Measurements from ENCODE around the gene MEGF8.

MEGF8 gene

GRCh38 chr19:42325308-42325895 is at the start of gene MEGF8:
MEGF8 (plus strand) TSS chr19:42325635; CDS start chr19:42326244, 609 bp downstream.
- DNase-seq (ENCODE audit: low read depth in 2 of 2) = peak; percentile 96

DNA sequence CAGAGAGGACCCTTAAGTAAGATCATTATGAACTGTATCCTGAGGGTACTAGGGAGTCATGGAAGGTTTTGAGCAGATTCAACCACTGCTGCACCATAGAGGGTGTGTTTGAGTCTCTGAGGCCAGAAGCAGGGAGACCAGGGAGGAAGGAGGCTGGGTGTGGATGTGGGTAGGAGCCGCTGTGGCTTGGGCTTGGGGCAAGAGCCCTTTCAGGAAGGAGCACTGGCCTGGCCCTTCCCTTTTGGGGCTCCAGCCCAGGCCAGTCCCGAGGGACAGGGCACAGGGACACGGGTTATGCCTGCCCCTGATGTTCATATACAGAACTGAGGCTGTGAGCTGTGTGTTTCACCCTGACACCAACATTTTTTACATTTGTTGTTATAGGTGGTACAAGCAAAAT is 49.2 kb upstream of the MEGF8 start:
- DNase-seq (ENCODE audit: low read depth in 2 of 2) = no peak

DNA sequence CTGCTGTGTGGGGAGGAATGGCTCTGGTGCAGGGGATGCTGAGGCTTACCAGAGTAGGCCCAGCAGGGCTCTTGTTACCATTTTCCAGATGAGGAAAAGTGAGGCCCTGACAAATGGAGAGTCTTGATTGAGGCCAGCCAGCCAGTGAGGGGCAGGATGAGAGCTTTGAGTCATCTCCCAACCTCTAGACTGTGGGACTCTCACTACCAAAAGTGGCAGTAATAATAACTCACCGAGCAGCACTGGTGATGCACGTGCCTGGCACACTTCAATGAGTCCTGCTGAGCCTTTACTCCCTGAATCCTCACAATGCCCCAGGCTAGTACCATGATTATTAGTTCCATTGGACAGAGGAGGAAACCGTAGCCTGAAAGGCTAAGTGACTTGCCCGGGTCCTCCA is 48.6 kb upstream of the MEGF8 start:
- no peak for DNase-seq (ENCODE audit: low read depth in 2 of 2)

DNA sequence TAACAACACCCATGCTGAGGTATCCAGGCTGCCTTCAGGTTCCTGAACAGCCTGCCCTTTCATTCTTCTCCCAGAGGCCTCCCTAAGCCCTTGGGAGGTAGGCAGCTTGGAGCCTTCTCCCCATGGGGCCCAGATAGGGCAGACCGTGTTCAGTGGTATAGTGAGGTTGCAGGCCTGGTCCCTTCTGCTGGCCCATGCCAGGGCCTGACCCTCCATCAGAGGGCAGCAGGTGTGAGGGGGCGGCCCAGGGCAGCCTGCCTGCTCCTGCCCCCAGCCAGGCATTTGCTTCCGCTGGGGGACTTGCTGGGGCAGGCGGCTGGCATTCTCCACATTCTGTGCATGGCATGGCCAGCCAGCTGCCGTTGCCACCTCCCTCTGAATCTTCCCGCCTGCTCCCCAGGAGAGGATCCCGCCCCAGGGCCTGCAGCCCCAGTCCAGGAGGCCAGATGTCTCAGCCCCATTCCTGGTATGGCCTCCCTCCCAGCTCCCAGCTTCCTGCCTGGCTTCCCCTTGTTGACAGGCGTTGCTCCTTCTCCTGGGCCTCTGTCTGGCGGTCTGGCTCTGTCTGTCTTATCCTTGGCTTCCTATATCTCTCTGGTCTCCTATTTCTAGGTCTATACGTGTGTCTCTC is 47.5 kb upstream of the MEGF8 start:
- no peak for DNase-seq (ENCODE audit: low read depth in 2 of 2)

- DNase-seq (ENCODE audit: low read depth in 2 of 2) = no peak
Measured at GRCh38 chr19:42278452-42279154, 46.8 kb upstream of the MEGF8 start.

DNA sequence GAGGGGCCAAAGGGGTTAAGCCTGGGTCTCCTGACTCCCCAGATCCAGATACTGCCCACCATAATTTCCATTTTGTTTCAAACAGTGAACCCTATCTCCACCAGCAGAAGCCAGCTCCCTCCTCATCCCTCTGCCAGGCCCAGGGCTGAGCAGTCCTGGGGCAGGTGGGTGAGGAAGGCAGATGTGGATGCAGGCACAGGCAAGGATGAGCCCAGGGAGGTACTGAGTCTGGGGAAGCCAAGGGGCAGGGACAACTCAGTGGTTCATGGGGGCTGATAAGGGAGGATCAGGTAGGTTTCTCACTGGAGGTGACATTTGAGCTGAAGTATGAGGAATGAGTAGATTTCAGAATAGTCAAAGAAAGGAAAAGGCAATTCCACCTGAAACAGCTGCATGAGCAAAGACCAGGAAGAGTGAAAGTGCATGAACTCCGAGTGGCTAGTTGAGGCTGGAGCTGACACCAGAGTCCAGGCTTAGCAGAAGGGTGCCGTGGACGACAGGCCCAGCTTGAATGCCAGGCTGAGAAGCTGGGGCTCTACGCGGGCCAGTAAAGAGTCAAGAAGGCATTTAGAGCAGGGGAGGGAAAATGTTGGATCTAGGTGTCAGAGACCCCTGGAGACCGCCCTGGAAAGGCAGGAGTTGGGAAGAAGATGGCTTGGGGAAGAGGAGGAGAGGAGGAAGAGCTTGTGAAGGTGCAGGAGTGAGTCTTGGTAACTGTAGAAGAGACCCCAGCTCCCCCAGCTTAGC is 46.1 kb upstream of the MEGF8 start:
- no peak for DNase-seq (ENCODE audit: low read depth in 2 of 2)

DNA sequence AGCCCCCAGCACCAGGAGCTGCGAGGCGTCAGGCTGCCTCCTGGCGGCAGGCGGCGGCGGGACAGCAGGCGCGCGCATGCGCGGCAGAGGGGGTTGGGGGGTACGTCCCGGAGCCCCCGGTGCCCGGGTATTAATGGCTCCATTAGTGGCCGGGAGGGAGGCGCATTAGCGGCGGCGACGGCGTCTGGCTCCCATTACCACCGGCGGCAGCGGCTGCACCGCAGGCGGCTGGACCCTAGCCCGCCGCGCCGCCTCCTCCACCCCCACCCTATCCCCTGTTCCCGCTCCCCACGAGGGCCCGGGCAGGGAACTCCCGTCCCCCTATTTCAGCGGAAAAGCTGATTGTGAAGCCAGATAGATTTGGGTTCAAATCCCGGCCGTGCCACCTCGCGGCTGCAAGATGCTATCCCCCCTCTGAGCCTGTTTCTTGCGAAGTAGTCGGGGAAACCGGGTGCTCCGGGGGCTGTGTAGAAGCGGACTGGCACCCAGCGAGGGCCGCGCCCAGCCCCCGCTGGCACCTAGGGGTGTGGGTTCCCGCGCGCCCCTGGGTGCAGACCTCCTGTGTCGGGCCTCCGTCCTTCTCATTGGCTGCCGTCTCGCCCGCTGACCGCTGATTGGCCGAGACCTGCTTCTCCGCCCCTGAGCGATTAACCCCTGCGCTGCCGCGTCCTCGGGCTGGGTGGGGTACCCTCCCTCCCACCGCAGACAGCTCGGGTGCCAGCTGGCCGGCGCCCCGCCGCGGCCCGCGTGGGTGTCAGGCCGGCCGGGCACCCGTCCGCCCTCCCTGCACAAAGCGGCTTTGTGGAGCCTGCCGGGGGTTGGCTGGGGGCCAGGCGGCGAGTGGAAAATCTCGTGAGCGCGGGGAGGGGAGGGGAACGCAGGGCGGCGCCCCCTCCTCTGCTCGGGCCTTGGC is 45.3 kb upstream of the MEGF8 start:
- peak; percentile 85 to 86 for DNase-seq (ENCODE audit: low read depth in 2 of 2)

GRCh38 chr19:42280815-42281145 is 44.7 kb upstream of the MEGF8 start:
- DNase-seq (ENCODE audit: low read depth in 2 of 2) = no peak

DNA sequence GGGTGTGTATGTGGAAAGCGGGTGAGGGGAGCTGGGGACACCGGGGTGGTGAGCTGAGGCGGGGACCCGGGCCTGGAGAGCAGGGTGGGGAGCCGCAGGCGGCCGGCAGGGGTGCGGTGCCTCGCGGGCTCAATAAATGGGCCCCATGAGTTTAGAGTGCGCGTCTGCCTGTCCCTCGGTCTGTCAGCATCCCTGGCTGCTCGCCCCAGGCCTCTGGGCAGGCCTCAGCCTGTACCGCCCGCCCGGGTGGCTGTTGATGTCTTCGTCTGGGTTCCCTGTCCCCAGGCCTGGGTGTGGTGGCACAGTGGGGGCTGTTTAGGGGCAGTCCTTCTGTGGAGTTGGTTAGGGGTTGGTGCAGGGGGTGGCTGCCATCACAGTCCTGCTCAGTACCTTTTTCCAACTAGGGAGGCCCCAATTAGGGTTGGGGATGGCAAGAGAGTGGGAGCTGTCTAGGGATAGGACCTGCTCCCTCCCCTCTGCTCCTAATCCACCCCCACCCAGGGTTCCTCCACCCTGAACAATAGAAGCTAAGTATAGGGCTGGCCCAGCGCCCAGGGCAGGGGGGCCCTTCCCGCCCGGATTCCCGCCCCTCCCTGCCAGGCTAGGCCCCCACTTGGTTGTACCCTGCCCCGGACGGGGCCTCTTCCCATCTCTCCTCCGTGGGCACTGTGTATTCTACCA is 44.1 kb upstream of the MEGF8 start:
- no peak for DNase-seq (ENCODE audit: low read depth in 2 of 2)

DNA sequence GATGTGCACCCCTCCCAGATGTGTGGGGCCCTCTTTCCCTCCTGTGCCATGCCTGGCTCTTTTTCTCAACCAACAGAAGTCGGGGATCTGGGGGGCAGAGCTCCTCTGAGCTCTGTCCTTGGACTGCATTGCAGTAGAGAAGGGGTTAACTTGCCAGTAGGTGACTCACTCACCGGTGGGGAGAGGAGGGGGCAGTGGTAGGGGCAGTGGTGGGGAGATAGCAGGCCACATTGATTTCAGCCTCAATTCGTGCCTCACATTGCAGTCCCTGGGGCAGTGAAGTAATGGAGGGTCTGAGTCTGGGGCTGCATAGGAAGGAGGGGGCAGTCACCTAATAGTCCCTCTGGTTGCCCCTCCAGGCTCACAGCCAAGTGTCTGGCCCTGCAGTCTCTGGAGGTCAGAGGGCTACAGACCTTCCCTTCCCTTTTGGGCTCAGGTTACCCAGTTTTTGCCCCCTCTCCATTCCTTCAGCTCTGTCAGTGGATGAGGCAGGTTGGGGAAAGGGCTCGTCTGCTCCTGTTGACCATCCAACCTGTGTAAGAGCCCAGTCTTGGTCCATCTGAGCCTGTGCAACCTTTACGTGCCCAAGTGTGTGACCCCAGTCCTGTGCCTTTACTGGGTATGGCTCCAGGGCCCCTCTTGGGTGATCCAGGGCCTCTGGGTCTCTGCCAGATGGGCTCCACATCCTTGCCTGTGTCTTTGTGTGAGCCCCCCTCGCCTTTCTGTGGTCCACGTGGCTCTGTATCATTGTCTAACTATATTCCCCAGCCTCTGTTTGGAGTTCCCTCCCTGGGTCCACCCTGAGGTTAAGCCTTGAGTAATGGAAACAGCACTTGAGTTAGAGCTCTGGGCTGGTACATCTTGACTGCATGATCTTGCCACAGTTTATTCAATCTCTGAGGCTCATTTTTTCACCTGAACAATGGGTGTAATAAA is 43.3 kb upstream of the MEGF8 start:
- DNase-seq (ENCODE audit: low read depth in 2 of 2) = no peak

DNA sequence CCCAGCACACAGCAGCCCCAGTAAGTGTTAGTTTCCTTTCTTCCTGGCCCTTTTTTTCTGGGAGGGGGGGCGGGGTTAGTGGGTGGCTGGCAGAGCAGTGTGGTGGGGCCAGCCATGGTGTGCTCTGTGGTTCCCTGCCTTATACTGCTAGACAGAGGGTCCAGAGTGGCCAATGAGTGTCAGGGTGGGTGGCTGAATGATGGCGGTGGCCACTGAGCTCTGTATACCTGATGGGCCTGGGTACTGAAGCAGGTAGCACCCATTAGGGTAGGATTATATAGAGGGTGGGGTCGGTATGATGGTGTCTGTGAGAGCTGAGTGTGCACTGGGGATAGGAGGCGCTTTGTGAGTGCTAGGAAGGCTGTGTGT is 42.6 kb upstream of the MEGF8 start:
- DNase-seq (ENCODE audit: low read depth in 2 of 2) = no peak

GRCh38 chr19:42283188-42284065 is 42.0 kb upstream of the MEGF8 start:
- DNase-seq (ENCODE audit: low read depth in 2 of 2) = peak; percentile 93 to 95

DNA sequence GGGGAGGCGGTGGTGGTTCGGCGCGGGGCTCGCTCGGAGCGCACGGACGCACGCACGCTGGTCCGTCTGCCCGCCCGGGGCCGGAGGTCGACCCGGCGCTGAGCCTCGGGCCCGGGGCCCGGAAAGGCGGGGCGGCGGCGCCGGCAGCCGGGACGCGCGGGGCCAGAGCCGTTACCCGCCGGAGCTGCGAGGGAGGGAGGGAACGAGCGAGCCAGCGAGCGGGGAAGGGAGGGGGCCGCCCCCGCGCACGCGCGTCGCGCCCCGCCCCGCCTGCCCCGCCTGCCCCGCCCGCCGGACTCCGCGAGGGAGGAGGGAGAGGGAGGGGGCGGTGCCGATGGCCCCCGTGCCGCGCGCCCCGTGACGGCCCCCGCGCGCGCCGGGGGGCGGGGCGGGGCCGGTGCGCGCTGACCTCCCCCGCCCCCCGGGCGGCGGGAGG is 41.4 kb upstream of the MEGF8 start:
- peak; percentile 68 to 72 for DNase-seq (ENCODE audit: low read depth in 2 of 2)

DNA sequence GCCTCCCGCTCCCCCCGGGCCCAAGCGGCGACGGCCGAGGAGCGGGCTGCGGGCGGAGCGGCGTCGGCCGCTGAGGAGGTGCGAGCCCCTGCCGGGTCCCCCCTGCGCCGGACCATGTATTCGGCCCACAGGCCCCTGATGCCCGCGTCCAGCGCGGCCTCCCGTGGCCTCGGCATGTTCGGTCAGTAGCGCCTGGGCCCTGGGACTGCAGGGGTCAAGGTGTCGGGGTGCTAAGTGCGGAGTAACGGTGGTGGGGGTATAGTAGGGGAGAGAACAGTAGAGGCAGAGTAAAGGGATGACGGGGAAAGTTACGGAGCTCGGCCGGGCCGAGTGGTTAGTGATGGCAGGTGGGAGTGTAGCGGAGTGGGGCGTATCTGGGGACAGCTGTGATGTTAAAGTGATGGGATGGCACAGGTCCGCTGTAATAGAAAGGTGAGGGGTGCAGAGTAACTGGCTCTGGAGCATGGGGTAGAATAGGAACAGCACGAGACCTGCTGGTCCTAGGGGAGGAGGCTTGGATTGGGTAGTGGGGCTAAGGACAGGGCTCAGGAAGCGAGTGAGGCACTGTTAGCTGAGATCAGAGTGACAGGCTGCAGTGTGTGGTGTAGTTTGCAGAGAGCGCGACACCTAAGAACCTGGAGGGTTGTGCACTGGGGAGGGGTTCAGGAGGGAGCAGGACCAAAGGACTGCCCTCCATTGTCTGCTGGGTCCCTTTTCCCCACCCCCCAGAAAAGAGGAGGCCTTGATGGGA is 40.7 kb upstream of the MEGF8 start:
- no peak for DNase-seq (ENCODE audit: low read depth in 2 of 2)

DNA sequence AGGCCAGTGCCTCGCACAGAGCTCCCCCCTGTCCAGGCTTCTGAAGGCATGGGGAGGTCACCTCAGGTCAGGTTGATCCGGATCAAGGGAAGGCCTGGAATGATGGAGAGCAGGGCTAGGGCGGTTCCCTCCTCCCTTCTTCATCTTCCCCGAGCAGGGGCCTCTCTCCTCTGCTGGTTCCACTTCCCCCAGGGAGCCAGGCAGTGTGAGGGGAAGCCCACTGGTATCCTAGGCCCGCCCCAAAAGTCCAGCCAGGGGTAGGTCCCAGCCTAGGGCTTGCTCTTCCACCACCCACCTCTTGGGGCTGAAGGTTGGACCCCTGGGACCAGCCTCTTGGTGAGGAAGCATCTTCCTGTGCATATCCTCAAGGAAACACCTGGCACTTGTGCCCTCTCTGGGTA is 39.9 kb upstream of the MEGF8 start:
- no peak for DNase-seq (ENCODE audit: low read depth in 2 of 2)

- DNase-seq (ENCODE audit: low read depth in 2 of 2) = no peak
Measured at GRCh38 chr19:42285988-42286348, 39.5 kb upstream of the MEGF8 start.

- DNase-seq (ENCODE audit: low read depth in 2 of 2) = no peak
Measured at GRCh38 chr19:42286349-42287016, 39.0 kb upstream of the MEGF8 start.
